HG03159 (cell line): ENCODE measurements around the gene SEMA3G.

Source experiments
- ATAC-seq: cut with Tn5 transposase; IDR thresholded peaks from one replicate; pipeline ENCODE4 v1.9.1; 2021; ENCODE audit warnings: mild to moderate bottlenecking, moderate library complexity; ENCODE audit not compliant: unreplicated experiment

SEMA3G gene

DNA sequence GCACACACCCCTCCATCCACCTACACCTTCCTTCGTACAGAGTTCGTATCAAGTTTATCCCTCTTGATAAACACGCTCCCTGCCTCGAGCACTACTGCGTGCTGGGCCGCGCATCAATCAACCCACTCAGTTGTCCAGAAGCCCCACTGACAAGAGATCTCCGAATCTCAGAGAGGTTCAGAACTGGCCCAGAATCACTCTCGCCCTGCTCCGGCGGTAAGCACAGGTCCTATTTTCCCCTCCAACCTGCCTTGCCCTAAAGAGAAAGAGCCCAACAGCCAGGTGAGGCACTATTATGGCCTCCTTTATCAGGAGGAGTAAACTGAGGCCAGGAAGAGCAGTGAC, 10.0 kb upstream of the SEMA3G start:
- no peak for ATAC-seq

DNA sequence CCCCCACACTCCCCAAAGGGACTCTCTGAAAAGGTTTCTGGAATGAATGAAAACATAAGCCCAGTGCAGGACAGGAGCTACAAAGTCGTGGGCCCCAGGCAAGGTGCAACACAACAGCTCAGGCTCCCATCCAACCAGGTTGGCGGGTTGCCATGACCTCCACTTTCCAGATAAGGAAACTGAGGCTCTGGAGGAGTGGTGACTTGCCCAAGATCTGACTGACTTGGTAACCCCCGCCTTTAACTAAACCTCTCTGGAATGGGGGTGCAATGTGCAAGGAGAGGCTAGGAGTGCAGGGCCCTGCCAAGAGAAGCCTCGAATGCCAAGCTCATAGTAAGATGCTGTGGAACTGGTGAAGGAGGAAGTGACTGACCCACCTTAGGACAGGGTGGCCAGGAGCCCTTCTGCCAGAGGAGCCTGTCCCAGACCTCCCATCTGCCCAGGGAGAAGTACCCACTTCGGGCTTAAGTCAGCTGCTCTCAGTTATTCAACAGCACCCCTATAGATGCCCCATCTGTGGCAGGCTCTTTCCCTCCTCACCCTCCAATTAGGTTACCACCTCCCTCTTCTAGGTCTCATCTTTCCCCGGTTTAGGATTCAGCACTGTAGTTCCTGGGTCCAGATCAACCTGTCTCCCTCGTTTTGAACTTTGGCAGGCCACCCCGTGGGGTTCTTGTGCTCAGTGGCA, 9.5 kb upstream of the SEMA3G start:
- no peak for ATAC-seq

DNA sequence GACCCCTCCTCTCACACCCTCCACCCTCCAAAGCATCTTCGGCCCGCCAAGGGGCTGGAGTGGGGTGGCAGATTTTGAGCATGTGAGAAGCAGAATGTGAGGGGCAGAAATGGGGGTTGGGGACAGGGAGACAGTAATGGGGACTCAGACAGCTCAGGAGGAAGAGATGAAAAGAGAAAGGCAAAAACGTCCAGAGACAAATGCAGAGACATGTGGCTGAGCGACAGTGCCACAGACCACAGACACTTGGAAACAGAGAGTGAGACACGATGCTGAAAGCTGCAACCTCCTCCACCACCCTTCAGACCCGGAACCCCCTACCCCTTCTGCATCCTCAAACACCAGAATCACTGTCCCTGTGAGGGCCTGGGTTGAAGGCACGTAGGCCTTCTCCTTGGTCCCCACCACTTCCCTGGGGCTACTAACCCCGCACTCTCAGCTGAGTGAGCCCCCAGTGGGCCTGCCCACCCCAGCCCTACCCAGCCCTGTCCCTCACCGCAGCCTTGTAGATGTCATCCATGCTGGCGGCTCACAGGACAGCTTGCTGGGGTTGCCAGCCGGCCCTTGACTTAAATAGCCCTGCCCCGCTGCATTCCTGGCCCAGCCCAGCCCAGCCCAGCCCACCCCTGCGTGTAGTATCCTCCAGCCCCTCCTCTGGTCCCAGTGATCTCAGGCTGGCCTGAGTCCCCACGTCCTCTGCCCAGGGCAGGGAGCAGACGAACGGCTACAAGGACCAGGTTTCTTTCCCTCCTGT, 8.8 kb upstream of the SEMA3G start, which contains the start of gene TNNC1:
TSS of gene TNNC1 (minus strand) at position 546 of the 754 bp plus-strand sequence. CDS start at position 520, 26 bp downstream.
- ATAC-seq: no peak

GRCh38 chr3:52452570-52453221, 7.8 kb upstream of the SEMA3G start:
- ATAC-seq: no peak

DNA sequence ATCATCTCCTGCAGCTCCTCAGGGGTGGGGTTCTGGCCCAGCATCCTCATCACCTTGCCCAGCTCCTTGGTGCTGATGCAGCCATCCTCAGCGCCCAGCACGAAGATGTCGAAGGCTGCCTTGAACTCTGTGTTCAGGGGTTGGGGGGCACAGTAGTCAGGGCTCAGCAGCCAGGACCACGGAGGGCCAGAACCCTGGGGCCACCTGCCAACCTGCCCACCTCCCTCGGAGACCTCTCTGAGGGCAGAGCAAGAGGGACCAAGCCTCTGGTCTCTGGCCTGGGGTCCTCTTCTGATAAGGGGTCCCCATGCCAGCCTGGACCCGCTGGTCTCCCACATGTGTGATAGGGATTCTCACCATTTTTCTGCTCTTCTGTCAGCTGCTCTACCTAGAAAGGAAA, 7.2 kb upstream of the SEMA3G start:
- no peak for ATAC-seq

DNA sequence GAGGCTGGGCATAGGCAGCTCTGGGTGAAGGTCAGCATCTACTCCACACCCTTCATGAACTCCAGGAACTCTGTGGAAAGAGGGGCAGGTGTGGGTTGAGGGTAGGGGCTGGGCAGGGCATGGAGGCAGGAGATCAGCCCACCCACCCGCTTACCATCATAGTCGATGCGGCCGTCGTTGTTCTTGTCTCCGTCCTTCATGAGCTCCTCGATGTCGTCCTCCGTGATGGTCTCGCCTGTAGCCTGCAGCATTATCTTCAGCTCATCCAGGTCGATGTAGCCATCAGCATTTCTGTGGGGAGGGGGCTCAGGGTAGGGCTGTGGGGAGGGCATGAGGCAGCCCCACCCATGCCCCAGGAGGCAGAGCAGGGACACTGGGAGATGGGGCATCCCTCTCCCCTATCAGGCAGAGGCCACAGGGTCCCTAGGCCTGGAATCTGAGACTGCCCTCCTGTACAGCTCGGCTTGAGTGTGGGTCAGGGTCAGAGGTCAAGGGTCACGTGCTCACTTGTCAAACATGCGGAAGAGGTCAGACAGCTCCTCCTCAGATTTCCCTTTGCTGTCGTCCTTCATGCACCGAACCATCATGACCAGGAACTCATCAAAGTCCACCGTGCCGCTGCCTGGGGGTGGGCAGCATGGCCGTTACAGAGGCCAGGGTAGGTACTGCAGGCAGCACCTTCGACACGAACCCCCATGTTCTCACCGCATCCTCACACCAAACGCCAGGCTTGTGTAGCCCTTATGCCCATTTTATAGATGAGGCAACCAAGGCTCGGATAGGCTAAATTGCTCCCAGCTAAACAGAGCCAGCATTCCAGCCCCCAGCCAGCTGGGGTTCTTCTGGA, 6.6 kb upstream of the SEMA3G start:
- ATAC-seq: no peak

DNA sequence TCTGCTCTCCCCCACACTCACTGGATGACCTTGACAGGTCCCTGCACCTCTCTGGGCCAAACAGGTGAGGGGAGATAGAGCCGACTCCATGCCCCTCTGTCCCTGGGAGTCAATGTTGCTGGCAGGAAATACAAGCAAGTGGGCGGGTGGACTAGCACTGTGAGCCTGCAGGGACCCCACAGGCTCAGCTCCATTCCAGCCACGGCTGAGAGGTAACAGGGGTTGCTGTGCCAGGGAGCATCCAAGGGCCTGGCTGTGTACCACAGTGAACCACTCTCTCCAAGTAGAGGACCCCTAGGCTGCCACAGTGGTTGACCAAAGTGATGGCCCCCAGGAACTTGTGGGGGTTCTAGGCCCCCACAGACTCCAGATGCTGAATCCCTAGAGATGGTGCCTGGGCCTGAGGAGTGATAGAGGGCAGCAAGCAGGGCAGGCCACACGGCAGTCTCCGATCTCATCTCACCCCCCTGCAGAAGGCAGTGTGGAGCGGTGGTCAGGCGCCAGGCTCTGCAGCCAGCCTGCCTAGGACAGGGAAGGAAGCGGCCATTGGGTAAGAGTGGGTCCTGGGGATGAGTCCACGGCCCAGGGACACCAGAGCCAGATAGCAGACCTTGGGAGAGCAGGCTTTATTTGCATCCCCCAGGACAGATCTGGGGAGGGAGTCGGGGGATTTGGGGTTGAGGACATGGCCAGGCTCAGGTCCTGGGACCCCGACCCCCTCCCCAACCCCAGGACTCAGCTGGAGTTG, 5.8 kb upstream of the SEMA3G start:
- ATAC-seq: no peak

- no peak for ATAC-seq
Observed at GRCh38 chr3:52447512-52448355, 2.8 kb upstream of the SEMA3G start.

GRCh38 chr3:52446631-52447511, 2.0 kb upstream of the SEMA3G start:
- no peak for ATAC-seq

- ATAC-seq: no peak
Observed at GRCh38 chr3:52446042-52446441, 1.1 kb upstream of the SEMA3G start.

DNA sequence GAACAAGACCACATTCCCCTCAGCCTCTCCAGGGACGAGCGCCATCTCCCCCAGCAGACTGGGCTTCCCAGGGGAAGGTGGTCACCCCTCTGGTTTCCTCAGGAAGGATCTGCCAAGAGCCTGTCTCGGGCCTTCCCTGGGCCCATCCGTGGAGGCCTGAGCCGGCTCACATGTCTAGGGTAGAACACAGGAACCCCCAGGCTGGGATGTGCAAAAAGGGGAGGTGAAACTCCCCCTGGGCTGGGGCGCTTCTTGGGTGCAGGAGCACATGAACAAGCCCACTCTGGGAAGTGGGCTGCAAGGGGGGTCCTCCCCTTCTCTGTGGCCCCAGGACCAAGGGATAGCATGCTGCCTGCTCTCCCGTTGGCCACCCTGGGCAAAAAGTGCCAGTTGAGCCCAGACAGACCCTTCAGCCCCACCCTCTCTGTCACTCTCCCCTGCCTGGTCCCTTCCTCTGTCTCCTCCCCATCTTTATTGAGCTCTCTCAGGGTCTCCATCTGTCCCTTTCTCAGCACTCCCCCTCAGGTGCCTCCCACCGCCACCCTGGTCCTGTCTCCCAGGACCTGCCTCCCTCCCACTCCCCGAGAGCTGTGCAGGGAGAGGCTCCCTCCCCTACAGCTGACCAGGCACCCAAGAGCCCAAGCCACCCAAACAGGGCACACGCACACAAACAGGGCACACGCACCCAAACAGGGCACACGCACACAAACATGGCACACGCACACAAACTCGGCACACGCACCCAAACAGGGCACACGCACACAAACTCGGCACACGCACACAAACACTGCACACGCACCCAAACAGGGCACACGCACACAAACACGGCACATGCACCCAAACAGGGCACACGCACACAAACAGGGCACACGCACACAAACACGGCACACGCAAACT, 864 bp downstream of the SEMA3G start:
- ATAC-seq: no peak

GRCh38 chr3:52443268-52443610, 1.7 kb downstream of the SEMA3G start:
- ATAC-seq: no peak

GRCh38 chr3:52442409-52443267, 2.3 kb downstream of the SEMA3G start:
- ATAC-seq: no peak

DNA sequence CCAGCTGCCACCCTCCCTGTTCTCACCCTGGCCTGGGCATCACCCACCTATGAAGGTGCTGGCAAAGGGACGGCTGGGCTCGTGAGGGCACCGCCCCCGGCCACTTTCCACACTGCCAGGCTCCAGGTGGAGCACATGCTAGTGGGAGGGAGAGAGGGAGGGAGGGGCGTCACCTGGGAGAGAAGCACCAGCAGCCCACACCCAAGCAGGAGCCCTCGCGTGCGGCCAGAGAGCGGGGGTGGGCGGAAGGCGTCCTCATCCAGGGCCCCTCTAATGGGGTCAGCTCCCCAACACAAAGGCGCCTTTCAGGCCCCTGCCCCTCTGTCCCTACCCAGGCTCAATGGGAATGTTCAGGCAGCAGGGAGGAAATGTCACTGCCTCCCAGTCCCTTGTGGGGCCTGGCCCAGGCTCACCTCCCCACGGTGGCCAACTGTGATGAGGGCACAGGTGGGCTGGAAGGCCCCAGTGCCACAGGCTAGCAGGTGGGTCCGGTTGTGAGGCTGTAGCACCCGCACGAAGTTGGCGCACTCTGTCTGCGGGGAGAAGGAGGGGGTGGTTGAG, 3.1 kb downstream of the SEMA3G start:
- ATAC-seq: no peak

DNA sequence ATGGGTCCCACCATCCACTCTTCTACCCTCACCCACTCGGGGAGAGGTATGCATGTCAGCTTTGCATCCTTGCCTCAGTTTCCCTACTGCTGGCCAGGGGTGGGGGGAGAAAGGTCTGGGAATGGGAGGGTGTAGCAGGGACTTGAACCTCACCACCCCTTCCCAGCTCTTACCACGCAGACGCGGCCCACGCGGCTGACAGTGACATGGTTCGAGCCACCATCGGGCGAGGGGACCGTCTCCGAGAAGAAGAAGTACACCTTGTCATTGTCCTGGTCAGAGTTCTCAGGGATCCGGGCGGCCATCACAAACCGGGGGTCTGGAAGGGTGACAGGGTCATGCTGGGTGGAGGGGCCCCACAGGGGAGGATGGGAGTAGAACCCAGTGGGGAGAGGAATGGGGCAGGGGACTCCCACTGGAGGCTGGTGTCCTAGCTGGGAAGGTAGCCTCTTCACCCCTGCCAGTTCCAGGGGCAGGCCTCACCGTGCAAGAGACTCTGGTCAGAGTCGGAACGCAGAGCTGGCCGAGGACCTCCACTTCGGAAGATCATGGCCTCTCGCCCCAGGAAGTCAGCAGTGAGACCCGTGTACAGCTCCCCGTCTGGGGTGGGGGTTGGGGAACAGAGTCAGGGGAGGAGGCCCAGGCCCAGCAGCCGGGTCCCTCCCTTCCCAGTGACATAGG, 3.7 kb downstream of the SEMA3G start:
- ATAC-seq: no peak

DNA sequence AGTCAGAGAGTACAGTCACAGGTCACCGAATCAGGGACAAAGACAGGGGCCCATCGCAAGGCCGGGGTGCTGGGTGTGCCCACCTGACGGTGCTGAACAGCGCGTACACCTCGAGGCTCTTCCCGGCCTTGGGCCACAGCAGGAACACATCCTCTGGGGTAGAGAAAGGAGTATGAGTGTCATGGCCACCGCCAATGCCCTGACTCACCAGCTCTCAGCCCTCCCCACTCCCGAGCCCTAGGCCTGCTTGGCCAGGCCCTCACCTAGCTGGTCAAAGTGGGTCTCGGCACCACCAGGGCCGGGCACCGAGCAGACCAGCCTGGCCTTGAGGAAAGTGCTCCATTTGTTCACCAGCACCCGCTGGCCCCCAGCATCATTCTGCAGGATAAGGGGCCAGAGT, 4.2 kb downstream of the SEMA3G start:
- ATAC-seq: no peak
